Ramos (cell line): ENCODE measurements around the gene THSD4.

Source experiments
- in situ Hi-C: fragments of 300-500 bp; cut with MboI; formaldehyde crosslinking; loops from one replicate; pipeline ENCODE4 v1.14.3; 2022; ENCODE audit warnings: low sequenced_read_pairs; ENCODE audit not compliant: unreplicated experiment

Gene THSD4

DNA sequence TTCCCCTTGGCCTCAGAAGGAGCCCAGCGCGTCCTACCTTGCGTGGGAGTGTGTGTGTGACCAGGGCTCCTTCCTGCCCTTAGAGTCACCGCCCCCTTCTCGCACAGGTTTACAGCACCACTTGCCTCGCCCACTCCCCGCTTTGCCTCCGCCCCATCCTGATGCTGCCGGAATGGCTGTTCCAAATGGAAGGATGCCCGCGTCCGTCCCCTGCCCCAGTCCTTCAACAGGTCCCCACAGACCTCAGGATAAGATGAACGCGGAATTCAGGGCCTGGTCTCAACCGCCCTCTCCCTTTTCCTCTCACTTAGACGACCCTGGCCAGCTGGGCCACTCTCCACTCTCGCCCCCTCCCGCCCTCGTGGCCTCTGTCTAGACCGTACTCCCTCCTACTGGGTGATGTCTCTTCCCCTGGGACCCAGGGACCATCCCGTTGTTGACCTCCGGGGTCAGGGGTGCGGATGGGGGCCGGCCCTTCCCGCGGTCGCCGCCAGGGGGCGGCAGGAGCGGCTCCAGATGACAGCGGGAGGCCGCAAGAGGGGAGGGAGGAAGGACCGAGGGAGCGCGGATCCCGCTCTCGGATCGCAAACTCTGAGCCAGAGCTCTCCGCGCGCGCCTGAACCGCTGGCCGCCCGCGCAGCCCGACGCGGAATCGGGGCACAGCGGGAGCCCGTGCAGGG lies at the start of gene THSD4:
TSS of gene THSD4 (plus strand) at position 585 of the 680 bp plus-strand sequence.
- in situ Hi-C loops: no loop called here

DNA sequence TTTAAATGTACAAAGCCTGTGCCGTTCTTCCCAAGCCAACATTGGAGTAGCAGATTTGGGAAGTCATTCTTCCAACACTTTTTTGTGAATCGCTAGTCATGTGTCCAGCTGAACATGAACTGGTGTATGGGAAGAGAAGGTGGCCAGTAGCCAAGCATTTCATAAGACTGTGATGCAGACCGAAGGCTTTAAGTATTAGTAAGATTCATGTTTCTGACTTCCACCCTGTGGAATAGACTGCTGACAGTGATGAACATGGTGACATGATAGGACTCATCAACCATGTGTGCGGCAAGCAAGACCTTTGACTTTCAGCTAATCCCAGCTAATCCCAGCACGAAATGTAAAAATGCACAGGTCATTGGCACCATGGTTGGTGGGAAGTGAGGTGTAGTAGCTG lies 48.3 kb upstream of the THSD4 start:
- in situ Hi-C loops: no loop called here

DNA sequence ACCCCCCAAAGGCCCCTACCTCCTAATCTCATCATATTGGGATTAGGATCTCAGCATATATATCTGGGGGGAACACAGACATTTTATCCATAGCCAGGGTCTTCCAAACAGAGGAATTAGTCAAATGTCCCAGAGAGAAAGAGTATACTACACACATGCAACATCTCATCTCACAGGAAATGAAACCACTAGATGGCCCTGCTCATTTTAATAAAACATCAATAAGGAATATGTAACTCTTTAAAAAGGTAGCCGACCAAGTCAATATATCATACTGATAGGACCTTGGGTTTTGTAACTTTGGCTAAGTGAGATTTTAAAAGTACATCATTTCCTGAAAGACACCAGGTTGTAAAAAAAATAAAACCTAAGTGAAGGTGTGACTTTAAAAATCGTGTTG lies 45.6 kb upstream of the THSD4 start:
- in situ Hi-C loops: no loop called here

DNA sequence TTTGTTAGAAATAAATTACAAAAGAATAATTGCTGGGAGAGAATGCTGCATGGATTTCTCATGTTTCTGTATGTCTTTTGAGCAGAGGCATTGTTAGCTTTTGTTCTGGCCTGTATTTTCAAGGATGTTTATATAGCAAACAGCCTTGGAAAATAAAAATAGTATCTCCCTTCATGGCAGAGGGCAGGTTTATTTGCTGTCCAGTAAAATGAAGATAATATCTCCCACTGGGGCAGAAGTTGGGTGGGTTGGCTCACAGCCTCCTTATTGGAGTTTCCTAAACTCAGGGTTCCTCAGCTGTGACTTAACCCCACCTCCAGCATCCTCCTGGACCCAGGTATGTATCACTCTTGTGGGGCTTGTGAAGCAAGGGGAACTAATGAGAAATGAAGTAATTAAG lies 43.7 kb upstream of the THSD4 start:
- in situ Hi-C loops: no loop called here

DNA sequence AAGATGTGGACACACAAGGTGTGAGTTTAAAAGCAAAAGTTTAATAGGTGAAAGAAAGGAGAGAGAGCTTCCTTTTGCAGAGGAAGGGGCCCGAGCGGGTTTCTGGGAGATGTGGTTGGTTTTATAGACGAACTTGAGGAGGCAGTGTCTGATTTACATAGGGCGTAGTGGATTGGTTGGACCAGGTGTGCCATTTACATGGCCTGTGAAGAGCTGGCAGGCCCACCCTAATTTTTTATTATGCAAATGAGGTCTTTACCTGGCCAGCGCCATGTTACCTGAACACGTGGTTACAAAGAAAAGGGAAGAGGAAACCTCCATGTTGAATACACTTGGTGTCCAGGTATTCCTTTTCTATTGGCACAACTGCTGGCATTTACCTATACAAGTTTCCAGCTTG lies 42.8 kb upstream of the THSD4 start:
- in situ Hi-C loops: no loop called here

DNA sequence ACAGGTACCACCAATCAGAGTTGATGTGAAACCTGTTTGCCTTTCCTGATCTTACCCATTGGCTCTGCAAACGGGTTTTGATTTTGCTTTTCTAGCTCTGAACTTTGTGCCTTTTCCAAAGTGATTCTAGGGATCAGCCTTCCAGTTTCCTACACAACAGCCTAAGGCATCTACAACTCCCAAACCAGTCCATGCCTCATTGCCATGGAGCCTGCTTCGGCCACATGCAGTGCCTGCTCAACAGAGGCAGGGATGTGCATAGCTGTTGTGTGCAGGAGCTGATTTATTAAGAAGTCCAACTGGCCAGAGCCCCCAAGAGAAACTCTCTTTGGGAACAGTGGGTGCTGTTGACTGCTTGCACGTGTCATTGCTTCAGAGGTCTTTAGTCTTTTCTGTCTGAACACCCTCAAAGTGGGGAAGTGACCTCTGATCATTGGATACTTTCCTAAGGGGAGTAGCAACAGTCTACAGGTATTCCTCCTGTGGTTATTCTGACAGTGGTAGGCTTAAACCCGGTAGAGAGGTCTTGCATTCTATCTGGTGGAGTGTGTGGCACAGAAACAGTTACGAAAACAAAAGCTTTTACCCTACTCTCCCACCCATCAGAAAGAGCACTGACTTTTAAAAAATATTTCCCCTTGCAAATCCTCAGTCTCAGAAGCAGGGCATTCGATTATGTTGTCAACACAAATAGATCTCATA lies 36.6 kb upstream of the THSD4 start:
- in situ Hi-C loops: no loop called here

DNA sequence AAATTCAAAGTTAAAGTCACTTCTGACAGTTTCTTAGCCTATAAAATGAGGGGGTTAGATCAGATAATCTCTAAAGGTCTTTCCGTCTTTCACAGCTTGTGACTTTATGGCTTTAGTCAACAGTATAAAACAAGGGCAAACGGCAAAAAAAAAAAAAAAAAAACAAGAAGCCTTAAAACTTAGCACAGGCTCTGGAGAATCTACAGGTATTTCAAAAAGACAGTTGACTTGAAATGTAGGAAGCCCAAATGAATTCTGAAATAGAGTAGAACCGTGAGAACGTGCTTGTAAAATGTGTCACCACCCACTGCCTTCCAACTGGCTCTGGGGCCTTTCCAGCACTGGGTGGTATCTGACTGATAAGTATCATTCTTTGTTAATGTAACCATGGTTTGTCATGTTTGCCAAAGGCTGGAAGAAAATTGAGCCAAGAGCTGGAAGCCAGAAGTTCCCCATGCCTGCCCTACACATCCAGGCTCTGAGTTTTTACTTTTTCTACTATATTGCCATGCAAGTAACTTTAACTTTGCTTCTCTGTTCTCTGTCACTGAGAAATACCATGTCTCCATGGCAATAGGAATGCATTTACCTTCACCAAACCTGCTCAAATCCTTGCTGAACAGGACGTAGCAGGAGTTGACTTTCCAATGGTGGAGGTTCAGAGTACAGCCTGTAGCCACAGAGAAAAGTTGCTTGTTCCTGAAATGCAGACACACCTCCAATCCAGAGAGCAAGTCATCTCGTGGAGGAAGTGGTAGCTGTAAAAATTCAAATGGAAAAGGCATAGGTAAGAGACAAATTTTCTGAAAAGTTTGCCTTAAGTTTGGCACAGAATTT lies 35.8 kb upstream of the THSD4 start:
- in situ Hi-C loops: no loop called here

DNA sequence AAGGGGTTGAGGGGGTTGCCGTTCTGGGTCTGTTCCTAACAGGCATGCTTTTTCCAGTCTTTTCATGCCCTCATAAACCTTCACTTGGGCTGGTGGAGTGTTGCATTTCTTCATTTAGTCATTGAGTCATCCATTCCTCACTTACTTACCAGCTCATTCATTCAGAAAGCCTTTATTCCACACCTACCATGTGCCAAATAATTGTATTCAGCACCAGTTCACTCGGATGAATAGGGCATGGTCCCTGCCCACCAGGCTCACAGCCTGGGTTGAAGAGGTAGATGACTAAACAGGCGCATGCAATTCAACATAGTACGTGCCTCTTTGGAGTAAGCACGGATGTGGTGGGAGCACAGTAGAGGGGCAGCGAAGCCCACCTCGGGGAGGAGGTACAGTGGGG lies 35.1 kb upstream of the THSD4 start:
- in situ Hi-C loops: no loop called here

DNA sequence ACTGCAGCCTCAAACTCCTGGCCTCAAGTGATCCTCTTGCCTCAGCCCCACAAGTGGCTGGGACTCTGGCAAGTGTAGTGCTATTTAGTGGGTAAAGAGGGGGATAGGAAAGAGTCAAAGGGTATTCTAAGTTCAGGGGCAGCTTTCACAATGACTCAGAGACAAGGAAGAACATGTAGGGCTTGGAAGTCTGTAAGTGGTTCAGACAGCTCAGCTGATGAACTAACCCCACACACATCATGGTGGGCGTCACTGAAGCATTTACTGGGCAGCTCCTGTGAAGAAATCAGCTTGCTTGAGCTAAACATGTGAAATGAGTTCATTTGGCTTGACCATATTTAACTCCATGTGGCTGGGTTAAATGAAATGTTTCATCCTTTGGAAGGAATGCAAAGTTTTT lies 34.6 kb upstream of the THSD4 start:
- in situ Hi-C loops: no loop called here

DNA sequence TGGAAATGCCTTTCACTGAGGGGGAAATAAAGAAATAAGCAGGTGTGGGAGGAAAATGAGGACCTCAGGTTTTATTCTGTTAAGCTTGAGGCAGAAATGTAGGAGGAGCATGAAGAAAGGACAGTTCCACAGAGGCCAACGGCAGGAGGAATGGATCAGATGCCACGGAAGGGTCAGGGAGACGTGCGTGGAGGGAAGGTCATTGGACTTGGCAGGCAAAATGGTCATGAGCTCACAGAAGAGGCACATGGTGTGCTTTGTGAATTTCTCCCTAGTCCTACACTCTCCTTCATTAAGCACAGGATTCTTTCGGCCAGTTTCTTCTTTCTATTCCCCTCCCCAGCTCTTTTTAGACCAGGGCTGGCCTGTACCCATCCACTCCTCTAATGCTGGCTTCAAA lies 32.5 kb upstream of the THSD4 start:
- in situ Hi-C loops: no loop called here

DNA sequence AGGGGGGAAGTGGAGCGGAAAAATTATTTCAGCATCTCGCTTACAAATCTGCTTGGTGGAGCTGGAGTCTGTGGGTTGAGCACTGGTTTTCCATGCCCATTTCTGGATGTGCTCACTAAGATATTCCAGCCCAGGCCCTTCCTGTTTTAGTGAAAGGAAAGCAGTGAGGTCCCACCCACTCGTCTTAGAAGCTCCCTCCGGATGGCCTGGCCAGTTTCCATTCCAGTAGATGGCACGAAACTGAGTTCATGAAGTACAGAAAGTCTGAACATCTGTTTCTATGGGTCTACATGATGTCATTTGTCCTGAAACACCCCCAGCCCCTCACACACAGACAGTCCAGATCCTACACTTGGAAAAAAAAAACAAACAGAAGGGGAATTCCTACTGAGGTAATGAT lies 31.9 kb upstream of the THSD4 start:
- in situ Hi-C loops: no loop called here

DNA sequence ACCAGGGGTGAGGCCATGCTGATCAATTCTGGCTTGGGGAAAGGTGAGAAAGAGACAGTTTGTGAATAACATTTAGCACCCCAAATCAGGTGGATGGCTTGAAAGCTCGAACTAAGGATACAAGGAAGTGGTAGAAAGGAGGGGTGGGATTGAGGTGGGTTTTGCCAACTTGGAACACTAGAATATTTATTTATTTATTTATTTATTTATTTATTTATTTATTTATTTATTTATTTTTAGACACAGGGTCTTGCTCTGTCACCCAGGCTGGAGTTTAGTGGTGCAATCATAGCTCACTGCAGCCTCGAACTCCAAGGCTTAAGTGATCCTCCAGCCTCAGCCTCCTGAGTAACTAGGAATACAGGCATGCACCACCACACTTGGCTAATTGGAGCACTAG lies 31.0 kb upstream of the THSD4 start:
- in situ Hi-C loops: no loop called here

DNA sequence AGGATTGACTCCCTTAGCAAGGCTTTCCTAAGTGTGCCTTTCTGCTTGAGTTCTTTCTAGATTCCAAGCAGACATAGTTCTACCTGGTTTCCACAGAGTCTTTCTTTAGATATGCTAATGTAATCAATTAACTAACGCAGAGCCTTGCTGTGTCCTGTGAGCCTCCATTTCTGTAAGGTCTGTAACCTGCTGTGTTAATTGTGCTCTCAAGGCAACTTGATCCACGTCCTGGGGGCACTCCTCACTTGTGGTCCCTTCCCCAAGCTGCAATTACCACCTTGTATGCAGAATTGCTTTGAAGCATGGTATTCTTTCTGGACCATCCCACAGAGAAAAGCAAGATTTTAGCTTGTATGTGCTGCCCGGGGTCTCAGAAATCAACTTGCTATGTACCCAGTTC lies 29.5 kb upstream of the THSD4 start:
- in situ Hi-C loops: no loop called here

DNA sequence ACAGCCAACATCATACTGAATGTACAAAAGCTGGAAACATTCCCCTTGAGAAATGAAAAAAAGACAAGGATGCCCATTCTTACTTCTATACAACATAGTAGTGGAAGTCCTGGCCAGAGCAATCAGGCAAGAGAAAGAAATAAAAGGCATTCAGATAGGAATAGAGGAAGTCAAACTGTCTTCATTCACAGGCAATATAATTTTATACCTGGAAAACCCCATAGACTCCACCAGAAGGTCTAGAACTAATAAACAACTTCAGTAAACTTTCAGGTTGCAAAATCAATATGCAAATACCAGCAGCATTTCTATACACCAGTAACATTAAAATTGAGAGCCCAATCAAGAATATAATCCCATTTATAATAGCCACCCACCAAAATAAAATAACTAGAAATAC lies 27.1 kb upstream of the THSD4 start:
- in situ Hi-C loops: no loop called here

DNA sequence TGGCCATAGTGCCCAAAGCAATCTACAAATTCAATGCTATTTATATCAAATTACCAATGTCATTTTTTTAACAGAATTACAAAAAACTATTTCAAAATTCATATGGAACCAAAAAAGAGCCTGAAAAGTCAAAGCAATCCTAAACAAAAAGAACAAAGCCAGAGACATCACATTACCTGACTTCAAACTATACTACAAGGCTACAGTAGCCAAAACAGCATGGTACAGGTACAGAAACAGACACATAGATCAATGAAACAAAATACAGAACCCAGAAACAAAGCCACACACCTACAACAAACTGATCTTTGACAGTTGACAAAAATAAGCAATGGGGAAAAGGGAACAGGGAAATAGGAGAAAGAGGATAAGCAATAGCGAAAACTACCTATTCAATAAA lies 26.6 kb upstream of the THSD4 start:
- in situ Hi-C loops: no loop called here

DNA sequence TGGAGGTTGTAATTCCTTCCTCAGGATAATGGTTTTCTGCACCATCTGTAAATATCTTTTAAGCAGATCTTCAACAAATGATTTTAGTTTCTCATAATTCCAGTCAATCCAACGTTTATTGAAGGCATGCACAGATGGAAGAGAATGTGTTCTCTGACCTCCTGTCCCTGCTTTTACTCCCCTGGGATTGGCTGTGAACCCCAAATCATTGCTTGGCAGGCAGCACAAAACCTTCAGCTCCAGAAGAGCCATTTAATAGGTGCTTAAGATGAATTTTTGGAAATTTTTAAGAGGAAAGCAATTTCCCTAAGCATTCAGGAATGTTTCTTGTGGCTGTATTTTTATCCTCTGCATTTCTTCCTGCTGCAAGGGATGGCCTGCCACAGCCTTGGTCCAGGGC lies 25.5 kb upstream of the THSD4 start:
- in situ Hi-C loops: no loop called here

DNA sequence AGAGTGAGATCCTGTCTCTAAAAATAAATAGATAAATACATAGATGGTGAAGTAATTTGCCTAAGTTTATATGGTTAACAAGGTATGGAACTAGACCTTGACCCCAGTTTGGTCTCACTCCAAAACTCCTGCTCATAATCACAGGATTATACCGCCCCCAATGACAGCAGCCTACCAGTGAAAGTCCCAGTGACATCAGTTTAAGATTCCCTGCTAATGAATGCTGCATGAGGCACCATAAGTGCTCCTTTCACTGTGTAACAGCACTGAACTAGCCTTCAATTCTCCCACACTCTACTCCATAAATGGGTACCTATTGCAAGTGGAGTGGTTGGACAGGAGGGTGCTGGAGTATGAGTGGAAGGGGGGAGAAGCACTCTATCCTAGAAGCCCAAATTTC lies 23.7 kb upstream of the THSD4 start:
- in situ Hi-C loops: no loop called here

DNA sequence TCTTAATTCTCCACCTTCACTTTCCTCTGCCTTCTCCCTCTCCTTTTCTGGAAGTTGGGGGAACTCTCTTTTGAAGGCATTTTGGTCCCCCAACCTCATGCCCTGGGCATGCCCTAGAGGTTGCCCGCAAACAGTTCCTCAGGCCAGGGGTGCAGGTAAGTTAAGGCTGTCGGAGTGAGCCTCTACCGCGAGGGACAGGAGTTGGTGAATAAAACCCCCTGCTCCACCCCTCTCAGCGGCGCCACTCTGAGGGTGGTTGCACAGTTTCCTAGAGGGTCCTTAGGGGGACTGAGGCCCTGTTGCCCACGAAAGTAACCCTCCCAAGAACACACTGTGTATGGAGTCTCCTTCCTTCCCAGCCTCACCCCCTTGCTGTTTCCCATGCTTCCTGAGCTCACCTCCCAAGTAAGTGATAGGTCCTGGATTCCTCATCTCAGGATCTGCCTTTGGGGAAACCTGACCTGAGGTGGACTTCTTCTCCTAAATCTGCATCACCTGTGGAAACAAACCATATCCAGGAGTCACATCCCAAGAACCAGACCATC lies 23.1 kb upstream of the THSD4 start:
- in situ Hi-C loops: no loop called here

DNA sequence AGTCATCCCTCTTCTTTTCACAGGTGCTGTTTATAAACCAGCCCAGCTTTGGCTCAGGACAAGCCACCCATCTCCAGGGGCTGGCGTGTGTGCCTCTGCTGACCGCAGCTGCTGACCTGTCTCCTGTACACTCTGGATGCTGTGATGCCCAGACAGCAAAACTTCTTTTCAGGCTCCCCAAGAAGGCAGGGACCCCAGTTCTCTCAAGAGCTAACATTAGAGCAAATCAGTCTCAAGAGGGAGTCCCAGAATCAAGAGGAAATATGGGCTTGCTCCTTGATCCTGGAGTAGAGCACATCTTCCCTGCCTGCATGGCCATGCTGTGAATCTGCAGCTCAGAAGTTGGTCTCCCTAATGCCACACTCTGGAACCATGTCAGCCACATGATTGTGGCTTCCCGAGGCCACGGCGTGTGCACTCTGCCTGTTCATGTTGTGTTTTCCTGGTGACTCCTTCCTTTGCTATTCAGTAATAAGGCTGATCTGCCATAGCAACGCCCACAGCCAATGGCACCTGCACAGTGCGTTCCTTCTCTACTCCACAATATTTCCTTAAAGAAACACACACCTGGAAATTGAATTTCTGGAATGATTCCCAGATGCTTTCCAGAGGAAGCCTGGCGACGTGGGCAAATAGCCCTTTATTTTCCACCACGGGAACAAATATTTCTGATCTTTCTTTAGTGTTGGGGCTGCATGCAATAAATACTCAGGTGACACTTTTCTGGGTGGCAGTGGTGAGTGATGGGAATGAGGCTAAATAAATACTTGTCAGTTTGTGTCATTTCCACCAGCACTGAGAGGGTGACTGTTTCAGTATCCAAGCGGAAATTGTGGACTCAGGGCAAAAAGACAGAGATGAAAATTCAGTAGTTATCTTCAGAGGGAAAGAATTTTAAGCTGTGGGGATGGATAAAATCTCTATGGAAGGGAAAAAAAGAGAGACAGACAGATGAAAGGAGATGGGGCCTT lies 21.9 kb upstream of the THSD4 start:
- in situ Hi-C loops: no loop called here

DNA sequence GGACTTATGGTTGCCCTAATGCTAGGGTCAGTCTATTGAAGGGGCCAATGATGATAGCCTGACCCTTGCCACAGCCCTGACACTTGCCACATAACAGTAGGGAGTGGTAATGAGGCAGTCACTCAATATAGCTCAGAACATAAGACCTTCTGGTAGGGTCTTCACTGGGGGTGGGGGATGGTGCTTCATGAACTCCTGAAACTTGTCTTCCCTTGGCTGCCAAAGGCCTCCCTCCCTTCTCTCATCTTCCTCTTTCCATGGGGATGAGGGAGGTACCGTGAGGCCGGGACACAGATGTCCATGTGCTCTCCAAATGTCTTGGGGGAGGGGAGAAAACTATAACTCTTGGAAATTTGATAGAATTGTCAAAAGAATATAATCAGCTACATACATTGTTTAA lies 21.1 kb upstream of the THSD4 start:
- in situ Hi-C loops: no loop called here
